MM.1S (cell line): Measurements from ENCODE around the gene TSPAN32.

Source experiments
- CTCF ChIP-seq: fragments of 300-600 bp; sonication (generic); IDR thresholded peaks from 2 replicates; pipeline ENCODE4 v1.5.1; 2016; ENCODE audit warnings: antibody characterized with exemption, low read length, mixed read lengths
- EZH2phosphoT487 ChIP-seq: fragments of 300-600 bp; sonication (generic); IDR thresholded peaks from 2 replicates; pipeline ENCODE4 v1.6.1; 2018; ENCODE audit warnings: antibody characterized with exemption, low read length

GRCh38 chr11:2342557-2342956 lies 40.7 kb downstream of the TSPAN32 start:
- TF ChIP-seq CTCF (no peak), EZH2phosphoT487 (no peak)
